ENCODE measurements around the gene KCNRG. TPM values are rescaled to one million over a fixed set of nuclear protein-coding genes. Genes with fewer than 3 reads are reported as not detected.

The KCNRG gene
- total and polyA plus RNA-seq, 2 donors (not counting 1 experiment from before 2014, with no cell fraction given): 0.86 to 3.4 TPM

- no peak overlapping the region for H3K4me3 Mint-ChIP-seq
- CTCF ChIA-PET: interaction anchor here (0.5 kb wide), 1 partner anchor 467 kb away, joined by 3 read pairs; no protein-coding TSS in a partner anchor
Observed at GRCh38 chr13:50026788-50027473, 11.7 kb downstream of the KCNRG start.

More at GRCh38 chr13:50026788-50027473, 11.7 kb downstream of the KCNRG start:
- Histone ChIP-seq H3K27me3 (replicated peaks in 1 of 4; ENCODE audit: control extremely low read depth in 1 of 4, control insufficient read depth in 3 of 4, insufficient read depth in 4 of 4, low read length in 3 of 4) (no peaks in the 10 kb centered on the region), H3K79me2 (ENCODE audit: control insufficient read depth, insufficient read depth, low read length) (peaks cover 21% of the 10 kb centered on the region), H3K4me3 (ENCODE audit: control extremely low read depth in 1 of 5, extremely low read depth in 1 of 5, insufficient read depth in 1 of 5, low read depth in 2 of 5, low read length in 4 of 5) (no peak overlapping the region), H3K4me2 (replicated peaks; ENCODE audit: low read depth, low read length, poor library complexity, severe bottlenecking) (peak overlapping the region; percentile 22), H2AFZ (ENCODE audit: insufficient read depth, low read depth, low read length, poor library complexity, severe bottlenecking) (no peak overlapping the region), H3K9ac (ENCODE audit: low read length) (no peak overlapping the region), H3K36me3 (replicated peaks in 1 of 2; ENCODE audit: control extremely low read depth in 1 of 2, control insufficient read depth in 1 of 2, extremely low read depth in 1 of 2, insufficient read depth in 2 of 2, low read length in 1 of 2) (peaks cover 7 to 8% of the 10 kb centered on the region in 2 experiments), H3K4me1 (ENCODE audit: control insufficient read depth in 2 of 2, insufficient read depth in 2 of 2, low read length in 2 of 2) (peaks cover 10 to 11% of the 10 kb centered on the region in 2 donors), H3K27ac (ENCODE audit: low read length in 2 of 2) (peak overlapping the region in 1 of 2 donors; percentile 21), H4K20me1 (ENCODE audit: control insufficient read depth, insufficient read depth, low read length, poor library complexity, severe bottlenecking) (no peaks in the 10 kb centered on the region), H3K9me3 (ENCODE audit: control extremely low read depth in 1 of 3, control insufficient read depth in 2 of 3, insufficient read depth in 1 of 3, low read length in 2 of 3) (no peaks in the 10 kb centered on the region)
- peaks cover 18% of the 10 kb centered on the region for H3K4me1 Mint-ChIP-seq
- ATAC-seq (ENCODE audit: low read depth): peak; percentile 81
- intact Hi-C loops (cut with micrococcal nuclease): no loop called here
- TF ChIP-seq EZH2 (IDR thresholded peaks at IDR 0.05; ENCODE audit: borderline replicate concordance, insufficient read depth, low read depth, low read length, poor library complexity, severe bottlenecking) (no peak), CTCF (IDR thresholded peaks at IDR 0.05) (no peak)
- no peaks in the 10 kb centered on the region for H3K9me3 Mint-ChIP-seq (ENCODE audit: insufficient read depth)
- peak; percentile 58 for DNase-seq
- POLR2A ChIA-PET: no interaction called here
- no CpG with 5 or more reads among the region's 2 CpGs for WGBS (ENCODE audit: insufficient coverage)
- no peak overlapping the region for H3K27ac Mint-ChIP-seq
- no peaks in the 10 kb centered on the region for H3K27me3 Mint-ChIP-seq

All from B cell (primary cell).